ENCODE measurements around the gene NF2.

Gene NF2

DNA sequence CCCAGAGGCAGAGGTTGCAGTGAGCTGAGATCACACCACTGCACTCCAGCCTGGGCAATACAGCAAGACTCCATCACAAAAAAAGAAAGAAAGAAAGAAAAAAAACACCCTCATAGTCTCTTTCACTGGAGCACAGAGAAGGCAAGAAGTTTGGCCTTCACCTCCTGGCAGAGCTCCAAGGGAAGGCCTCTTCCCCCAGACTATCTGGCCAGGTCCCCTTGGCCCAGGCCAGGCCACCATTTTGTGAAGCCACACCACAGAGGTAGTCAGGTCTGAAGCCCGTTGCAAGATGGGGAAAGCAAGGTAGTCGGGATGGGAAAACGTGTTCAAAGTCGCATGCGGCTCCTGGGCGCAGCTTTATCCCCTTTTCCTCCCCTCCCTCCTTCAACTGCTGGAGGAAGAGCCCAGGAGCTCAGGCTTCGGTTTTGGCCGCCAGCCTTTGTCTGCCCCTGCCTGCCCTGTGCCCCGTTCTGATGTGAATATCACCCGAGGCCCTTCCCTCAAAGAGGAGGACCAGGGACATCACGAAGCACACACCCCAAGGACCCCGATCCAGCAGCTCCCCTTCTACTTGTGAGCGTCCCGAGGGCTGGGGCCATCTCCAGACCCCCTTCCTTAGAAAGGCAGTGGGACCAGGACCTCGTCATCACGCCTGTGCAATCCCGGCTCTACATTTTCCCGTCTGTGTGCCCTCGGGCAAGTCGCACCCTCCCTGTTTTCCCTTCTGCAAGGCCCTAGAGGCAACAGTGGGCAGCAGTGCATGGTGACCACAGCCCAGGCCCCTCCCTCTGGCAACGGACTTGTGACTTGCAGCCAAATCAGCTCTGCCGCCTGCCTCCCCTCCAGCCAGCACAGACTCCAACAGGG is 134.1 kb downstream of the NF2 start:
- H3K4me3 ChIP-seq (ENCODE audit: control insufficient read depth, low read depth, low read length): no peak overlapping the region
- TF ChIP-seq, protein P1, sequence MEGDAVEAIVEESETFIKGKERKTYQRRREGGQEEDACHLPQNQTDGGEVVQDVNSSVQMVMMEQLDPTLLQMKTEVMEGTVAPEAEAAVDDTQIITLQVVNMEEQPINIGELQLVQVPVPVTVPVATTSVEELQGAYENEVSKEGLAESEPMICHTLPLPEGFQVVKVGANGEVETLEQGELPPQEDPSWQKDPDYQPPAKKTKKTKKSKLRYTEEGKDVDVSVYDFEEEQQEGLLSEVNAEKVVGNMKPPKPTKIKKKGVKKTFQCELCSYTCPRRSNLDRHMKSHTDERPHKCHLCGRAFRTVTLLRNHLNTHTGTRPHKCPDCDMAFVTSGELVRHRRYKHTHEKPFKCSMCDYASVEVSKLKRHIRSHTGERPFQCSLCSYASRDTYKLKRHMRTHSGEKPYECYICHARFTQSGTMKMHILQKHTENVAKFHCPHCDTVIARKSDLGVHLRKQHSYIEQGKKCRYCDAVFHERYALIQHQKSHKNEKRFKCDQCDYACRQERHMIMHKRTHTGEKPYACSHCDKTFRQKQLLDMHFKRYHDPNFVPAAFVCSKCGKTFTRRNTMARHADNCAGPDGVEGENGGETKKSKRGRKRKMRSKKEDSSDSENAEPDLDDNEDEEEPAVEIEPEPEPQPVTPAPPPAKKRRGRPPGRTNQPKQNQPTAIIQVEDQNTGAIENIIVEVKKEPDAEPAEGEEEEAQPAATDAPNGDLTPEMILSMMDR (conservative IDR thresholded peaks at IDR 0.05; ENCODE audit: control insufficient read depth, insufficient read depth, low read depth, low read length): no peak
- no peak for DNase-seq (ENCODE audit: low read depth)

DNA sequence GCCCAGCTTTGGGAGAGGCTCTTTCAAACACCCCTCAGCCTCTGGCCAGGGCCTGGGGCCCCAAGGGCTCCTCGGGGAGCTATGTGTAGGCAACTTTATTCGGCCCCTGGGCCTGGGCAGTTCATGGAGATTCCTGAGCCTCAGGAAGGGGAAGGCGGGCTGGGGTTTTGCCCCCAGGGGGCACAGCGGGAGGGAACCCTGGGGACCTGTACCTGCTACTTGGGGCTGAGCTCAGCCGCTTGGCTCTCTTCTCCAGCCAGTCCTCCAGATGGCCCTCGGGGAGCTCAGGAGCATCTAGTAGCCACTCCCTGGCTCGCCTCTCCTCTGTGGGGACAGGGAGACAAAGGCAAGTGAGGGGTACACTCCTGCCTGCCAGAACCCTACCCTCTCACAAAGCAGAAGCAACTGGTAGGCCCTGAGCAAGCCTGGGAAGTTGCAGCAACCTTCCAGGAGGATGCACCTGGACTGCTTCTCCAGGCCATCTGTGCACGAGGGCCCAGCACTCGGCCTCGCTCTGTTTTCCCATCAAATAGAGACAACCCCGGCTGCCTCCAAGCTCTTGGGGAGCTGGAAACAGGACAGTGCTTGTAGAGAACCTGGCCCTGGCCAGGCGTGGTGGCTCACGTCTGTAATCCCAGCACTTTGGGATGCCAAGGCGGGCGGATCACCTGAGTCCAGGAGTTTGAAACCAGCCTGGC is 134.8 kb downstream of the NF2 start:
- no peak overlapping the region for H3K4me3 ChIP-seq (ENCODE audit: control insufficient read depth, low read depth, low read length)
- no peak for DNase-seq (ENCODE audit: low read depth)
- TF ChIP-seq, protein P1 (conservative IDR thresholded peaks at IDR 0.05; ENCODE audit: control insufficient read depth, insufficient read depth, low read depth, low read length): no peak

DNA sequence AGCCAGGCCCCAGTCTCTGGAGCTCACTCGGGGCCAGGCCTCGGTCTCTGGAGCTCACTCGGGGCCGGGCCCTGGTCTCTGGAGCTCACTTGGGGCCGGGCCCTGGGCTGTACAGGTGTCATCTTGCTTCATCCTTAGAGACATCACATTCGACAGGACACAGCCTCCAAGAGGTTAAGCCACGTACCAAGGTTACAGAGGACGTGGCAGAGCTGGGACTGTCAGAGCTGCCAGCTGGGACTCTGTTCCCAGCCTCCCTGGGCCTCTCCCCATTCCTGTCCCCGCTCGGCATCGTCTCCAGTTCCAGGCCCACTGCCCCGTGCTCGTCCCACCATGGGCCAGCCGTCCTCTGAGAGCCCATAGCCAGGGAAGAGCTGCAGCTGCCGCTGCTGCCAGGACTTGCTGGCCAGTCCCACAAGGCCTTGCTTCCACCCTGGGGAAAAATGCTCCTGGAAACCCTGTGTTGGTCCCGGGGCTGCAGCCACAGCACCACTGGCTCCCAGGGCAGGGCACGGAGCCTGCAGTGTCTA is 136.0 kb downstream of the NF2 start:
- no peak for DNase-seq (ENCODE audit: low read depth)
- TF ChIP-seq, protein P1 (conservative IDR thresholded peaks at IDR 0.05; ENCODE audit: control insufficient read depth, insufficient read depth, low read depth, low read length): no peak
- no peak overlapping the region for H3K4me3 ChIP-seq (ENCODE audit: control insufficient read depth, low read depth, low read length)

DNA sequence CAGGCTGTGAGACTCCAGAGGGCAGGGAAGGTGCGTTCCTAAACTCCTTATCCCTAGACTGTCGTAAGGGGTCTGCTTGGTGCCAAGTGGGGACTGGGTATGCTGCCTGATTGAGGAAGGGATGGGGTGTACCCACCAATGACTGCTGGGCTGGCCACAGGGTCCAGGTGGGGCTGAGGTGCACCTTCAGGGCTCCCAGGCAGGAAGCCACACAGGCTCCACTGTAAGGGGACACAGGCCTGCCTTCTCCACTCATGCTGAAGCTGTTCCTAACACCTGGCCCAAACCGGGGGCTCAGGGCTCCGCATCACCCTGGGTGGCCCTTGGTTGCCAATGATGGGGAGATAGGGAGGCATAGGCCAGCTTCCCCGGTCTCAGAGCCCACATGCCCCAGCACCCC is 136.8 kb downstream of the NF2 start:
- TF ChIP-seq, protein P1 (conservative IDR thresholded peaks at IDR 0.05; ENCODE audit: control insufficient read depth, insufficient read depth, low read depth, low read length): no peak
- no peak for DNase-seq (ENCODE audit: low read depth)
- H3K4me3 ChIP-seq (ENCODE audit: control insufficient read depth, low read depth, low read length): no peak overlapping the region

DNA sequence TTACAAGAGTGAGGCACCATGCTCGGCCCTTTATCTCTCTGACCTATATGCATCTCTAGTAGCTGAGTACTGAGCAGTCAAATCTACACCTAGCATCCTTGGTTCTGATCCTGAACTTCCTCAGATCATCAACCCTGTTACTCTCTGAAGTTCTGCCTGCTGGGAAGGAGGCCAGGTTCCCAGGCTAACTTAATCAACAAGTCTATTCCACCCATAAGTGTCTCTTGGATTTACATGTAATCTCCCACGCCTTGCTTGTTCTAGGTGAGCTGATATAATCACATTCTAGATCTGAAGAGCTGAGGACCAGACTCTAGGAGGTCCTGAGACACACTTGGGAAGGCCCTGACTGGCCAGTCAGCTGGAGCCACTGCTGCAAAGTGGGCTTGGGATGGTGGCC is 138.5 kb downstream of the NF2 start:
- no peak overlapping the region for H3K4me3 ChIP-seq (ENCODE audit: control insufficient read depth, low read depth, low read length)
- TF ChIP-seq, protein P1 (conservative IDR thresholded peaks at IDR 0.05; ENCODE audit: control insufficient read depth, insufficient read depth, low read depth, low read length): no peak
- DNase-seq (ENCODE audit: low read depth): no peak

DNA sequence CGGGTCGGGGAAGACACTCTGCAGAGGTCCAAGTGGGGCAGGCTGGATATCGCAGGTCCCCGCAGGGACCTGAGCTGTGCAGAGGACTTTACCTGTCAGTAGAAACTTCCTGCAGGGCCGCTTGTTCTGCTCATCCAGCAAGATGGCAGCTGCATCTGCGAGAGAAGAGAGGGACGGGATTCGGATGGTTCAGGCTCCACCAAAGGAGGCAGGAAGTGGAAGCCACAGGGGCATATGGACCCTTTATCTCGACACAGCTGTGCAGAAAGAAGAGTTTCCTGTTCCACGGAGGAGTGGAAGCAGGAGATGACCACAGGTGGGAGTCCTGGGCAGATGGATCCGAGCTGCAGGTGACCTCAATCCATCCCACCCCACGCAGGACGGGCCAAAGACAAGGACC is 138.9 kb downstream of the NF2 start:
- no peak for DNase-seq (ENCODE audit: low read depth)
- TF ChIP-seq, protein P1 (conservative IDR thresholded peaks at IDR 0.05; ENCODE audit: control insufficient read depth, insufficient read depth, low read depth, low read length): no peak
- H3K4me3 ChIP-seq (ENCODE audit: control insufficient read depth, low read depth, low read length): no peak overlapping the region
